ENCODE results near the gene CEP250.

CEP250 gene

GRCh38 chr20:35454881-35455609 lies at the start of gene CEP250:
TSS of gene CEP250 (plus strand) at chr20:35455598. CDS start at chr20:35462368, 6,770 bp downstream.
- no peak for TF ChIP-seq GATA2 (IDR thresholded peaks at IDR 0.05; ENCODE audit: low read depth, low read length)
- no peak for TF ChIP-seq GATA3 (IDR thresholded peaks at IDR 0.05; ENCODE audit: low read depth, low read length)

DNA sequence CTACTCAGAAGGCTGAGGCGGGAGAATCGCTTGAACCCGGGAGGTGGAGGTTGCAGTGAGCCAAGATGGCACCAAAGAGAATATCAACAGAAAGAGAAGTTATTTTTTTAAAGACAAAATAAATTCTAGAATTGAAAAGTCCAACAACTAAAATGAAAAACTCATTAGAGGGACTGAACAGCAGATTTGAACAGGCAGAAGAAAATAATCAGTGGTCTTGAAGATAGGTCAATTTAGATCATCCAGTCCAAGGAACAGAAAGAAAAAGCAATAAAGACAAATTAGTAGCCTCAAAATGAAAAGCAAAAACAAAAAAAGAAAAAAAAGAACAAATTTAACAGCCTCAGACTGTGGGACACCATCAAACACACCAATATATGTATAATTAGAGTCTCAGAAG lies 49.6 kb upstream of the CEP250 start:
- no peak for TF ChIP-seq GATA3 (IDR thresholded peaks at IDR 0.05; ENCODE audit: low read depth, low read length)
- TF ChIP-seq GATA2 (IDR thresholded peaks at IDR 0.05; ENCODE audit: low read depth, low read length): no peak

DNA sequence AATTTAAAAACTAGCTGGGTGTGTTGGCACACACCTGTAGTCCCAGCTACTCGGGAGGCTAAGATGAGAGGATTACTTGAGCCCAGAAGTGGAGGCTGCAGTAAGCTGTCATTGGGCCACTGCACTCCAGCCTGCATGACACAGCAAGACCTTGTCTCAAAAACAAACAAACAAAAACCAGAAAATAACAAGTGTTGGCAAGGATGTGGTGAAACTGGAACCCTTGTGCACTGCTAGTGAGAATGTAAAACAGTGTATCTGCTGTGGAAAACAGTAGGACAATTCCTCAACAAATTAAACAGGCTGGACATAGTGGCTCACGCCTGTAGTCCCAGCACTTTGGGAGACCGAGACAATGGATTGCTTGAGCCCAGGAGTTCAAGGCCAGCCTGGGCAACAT lies 47.1 kb upstream of the CEP250 start:
- TF ChIP-seq GATA2 (IDR thresholded peaks at IDR 0.05; ENCODE audit: low read depth, low read length) (no peak), GATA3 (IDR thresholded peaks at IDR 0.05; ENCODE audit: low read depth, low read length) (no peak)

DNA sequence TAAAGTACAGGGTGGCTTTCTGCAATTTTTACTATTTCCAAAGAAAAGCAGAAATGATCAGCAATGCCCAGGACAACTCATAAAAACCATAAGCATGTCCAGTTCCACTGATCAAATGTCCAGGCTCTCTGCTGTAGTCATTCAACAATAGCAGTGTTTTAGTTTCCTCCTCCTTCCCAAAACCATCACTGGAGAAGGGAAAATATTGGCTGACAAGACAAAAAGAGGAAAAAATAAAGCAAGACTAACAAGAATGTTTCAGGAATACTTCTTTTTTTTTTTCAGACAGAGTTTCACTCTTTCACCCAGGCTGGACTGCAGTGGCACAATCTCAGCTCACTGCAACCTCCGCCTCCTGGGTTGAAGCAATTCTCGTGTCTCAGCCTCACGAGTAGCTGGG lies 45.9 kb upstream of the CEP250 start:
- no peak for TF ChIP-seq GATA2 (IDR thresholded peaks at IDR 0.05; ENCODE audit: low read depth, low read length)
- TF ChIP-seq GATA3 (IDR thresholded peaks at IDR 0.05; ENCODE audit: low read depth, low read length): no peak

GRCh38 chr20:35410613-35411012 lies 44.8 kb upstream of the CEP250 start:
- TF ChIP-seq GATA2 (IDR thresholded peaks at IDR 0.05; ENCODE audit: low read depth, low read length) (no peak), GATA3 (IDR thresholded peaks at IDR 0.05; ENCODE audit: low read depth, low read length) (no peak)

DNA sequence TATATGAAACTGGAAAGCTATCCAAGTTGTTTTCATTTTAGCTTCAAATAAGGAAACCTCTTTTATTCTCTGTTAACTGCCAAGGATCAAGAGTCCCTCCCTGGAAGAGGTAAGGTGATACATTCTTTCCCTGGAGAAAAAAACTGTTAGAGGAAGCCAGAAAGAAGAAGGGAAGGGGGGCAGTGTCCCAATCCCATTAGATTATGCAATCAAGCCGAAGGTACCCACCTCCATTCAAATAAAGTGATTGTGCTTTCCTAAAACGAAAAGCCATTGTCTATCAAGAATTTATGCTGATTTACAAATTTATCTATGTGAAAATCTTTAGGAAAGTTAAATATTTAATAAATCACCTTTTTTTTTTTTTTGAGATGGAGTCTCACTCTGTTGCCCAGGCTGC lies 34.1 kb upstream of the CEP250 start:
- TF ChIP-seq GATA3 (IDR thresholded peaks at IDR 0.05; ENCODE audit: low read depth, low read length): no peak
- no peak for TF ChIP-seq GATA2 (IDR thresholded peaks at IDR 0.05; ENCODE audit: low read depth, low read length)

DNA sequence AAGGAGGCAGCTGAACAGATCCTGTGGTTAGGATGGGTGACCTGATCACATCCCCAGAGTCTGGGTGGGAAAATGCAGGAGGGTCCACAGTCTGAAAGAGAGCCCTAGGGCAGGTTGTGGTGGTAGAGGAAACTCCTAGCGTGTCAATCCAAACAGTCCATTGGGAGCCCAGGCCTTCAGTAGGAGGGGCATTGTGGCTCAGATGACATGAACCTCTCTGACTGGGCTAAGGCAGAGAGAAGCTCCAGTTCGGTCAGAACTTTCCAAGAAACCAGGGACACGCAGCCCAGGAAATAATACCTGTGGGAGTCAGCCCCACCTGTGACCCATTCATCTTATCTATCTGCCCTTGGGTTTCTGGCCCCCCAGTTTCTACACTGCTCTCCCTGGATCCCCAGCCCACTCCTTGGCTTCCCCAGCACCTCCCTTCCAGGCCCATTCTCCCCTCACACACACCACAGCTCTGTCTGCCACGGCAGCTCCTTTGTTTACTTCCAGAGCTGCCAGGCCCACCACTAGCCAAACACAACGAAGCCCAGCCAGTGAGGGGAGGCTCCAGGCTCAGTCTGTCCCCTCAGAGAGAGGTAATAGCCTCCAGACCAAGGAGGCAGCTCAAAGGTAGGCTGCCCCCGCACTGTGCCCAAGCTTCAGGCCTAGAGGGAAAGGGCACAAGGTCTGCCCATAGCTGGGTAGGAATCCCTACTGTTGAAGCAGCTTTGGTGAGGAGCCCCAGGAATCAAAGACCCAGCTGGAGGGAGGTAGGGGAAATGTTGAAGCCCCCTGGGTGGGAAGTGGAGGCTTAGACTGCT lies 23.6 kb upstream of the CEP250 start:
- no peak for TF ChIP-seq GATA3 (IDR thresholded peaks at IDR 0.05; ENCODE audit: low read depth, low read length)
- TF ChIP-seq GATA2 (IDR thresholded peaks at IDR 0.05; ENCODE audit: low read depth, low read length): no peak

- no peak for TF ChIP-seq GATA2 (IDR thresholded peaks at IDR 0.05; ENCODE audit: low read depth, low read length)
- TF ChIP-seq GATA3 (IDR thresholded peaks at IDR 0.05; ENCODE audit: low read depth, low read length): no peak
These were observed 23.0 kb upstream of the CEP250 start for GRCh38 chr20:35432430-35432735.

DNA sequence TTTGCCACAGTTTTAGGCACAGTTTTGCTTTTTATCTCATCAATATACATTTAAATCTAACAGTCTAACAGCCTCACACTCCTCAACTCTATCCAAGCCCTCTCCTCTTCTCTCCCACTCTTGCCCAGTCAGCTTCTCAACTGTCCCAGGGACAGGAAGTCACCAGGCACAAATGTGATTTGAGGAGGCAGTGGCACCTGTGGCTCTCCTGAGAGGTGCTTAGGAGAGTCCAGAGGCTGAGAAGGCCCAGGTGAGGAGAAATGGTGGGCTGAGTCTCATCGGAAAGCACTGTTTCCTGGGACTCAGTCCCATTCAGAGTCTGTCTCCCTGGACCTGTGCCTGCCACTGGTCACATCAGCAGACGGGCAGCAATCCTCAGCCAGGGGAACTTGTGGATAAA lies 22.1 kb upstream of the CEP250 start:
- TF ChIP-seq GATA2 (IDR thresholded peaks at IDR 0.05; ENCODE audit: low read depth, low read length) (no peak), GATA3 (IDR thresholded peaks at IDR 0.05; ENCODE audit: low read depth, low read length) (no peak)

DNA sequence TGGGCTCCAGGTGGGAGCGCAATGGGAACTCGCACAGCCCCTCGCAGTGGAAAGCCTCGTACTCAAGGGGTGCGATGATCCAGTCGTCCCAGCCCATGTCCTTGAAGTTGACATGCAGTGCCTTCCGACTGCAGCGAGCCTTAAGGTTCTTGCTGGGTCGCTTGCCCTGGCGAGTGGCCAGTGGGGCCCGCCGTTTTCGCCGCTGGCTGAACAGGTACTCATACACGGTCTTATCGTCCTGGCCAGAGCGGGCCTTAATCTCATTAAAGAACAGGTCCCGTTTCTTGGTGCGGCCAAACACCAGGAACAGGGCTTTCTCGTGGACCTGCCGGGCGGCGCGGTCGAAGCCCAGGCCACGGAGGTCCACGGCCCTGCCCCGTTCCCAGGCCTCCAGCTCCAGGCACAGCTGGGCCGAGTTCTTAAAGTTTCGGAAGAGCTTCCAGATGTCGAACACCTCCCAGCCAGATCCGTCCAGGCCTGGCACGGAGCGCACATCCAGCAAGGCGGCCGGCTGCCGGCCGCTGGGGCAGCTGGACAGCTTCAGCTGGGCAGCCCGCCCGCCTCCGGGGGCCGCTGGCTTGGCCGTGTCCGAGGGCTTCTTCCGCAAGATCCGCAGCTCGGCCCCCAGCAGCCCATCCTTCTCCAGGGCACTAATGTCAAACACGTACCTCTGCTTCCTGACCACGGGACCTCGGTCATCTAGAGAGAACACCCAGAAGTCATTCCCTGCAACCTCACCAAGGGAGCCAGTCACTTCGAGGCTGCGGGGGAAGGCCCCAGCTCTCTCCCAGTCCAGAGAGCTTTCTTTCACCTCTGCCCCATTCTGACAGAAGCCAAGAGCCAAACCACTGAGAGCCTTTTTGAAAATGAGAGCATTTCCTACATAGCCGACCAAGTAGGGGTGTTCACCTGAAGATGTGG lies 21.1 kb upstream of the CEP250 start:
- TF ChIP-seq GATA2 (IDR thresholded peaks at IDR 0.05; ENCODE audit: low read depth, low read length): no peak
- no peak for TF ChIP-seq GATA3 (IDR thresholded peaks at IDR 0.05; ENCODE audit: low read depth, low read length)

DNA sequence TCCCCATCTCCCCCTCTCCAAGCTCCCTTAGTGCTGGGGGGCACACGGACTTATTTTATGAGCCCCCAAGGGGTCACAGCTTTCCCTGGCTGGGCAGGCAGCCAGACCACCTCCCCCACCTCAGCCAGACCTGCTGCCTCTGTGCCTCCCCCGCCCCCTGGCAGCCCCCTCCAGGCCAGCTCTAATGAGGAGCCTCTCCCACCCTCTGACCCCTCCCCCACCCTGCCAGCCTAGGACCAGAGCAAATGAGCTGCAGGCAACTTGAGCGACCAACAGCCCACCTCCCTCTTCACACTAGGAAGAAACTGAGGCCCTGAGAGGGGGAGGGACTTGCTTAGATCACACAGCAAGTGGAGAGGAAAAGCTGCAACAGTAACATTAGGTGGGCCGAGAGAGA lies 19.2 kb upstream of the CEP250 start:
- TF ChIP-seq GATA3 (IDR thresholded peaks at IDR 0.05; ENCODE audit: low read depth, low read length) (no peak), GATA2 (IDR thresholded peaks at IDR 0.05; ENCODE audit: low read depth, low read length) (no peak)

GRCh38 chr20:35437599-35437998 lies 17.8 kb upstream of the CEP250 start:
- TF ChIP-seq GATA3 (IDR thresholded peaks at IDR 0.05; ENCODE audit: low read depth, low read length): no peak
- no peak for TF ChIP-seq GATA2 (IDR thresholded peaks at IDR 0.05; ENCODE audit: low read depth, low read length)

- no peak for TF ChIP-seq GATA2 (IDR thresholded peaks at IDR 0.05; ENCODE audit: low read depth, low read length)
- no peak for TF ChIP-seq GATA3 (IDR thresholded peaks at IDR 0.05; ENCODE audit: low read depth, low read length)
These were observed 12.4 kb upstream of the CEP250 start for GRCh38 chr20:35443003-35443402.

GRCh38 chr20:35444226-35444625 lies 11.2 kb upstream of the CEP250 start:
- TF ChIP-seq GATA2 (IDR thresholded peaks at IDR 0.05; ENCODE audit: low read depth, low read length) (no peak), GATA3 (IDR thresholded peaks at IDR 0.05; ENCODE audit: low read depth, low read length) (no peak)
